ENCODE data around the gene CLIP2. TPM values are rescaled to one million over a fixed set of nuclear protein-coding genes. Genes with fewer than 3 reads are reported as not detected.
"Not testable (repeated sequence)": the region's sequence is repeated elsewhere in the genome, so short reads cannot be mapped to it uniquely, and the experiment has no call there.

The CLIP2 gene
- total RNA-seq, 4 donors from 2014 or later: 9.6 to 23.3 (median 16.4) TPM

- peak; percentile 90 for DNase-seq (ENCODE audit: low spot score)
- TF ChIP-seq, protein P1, sequence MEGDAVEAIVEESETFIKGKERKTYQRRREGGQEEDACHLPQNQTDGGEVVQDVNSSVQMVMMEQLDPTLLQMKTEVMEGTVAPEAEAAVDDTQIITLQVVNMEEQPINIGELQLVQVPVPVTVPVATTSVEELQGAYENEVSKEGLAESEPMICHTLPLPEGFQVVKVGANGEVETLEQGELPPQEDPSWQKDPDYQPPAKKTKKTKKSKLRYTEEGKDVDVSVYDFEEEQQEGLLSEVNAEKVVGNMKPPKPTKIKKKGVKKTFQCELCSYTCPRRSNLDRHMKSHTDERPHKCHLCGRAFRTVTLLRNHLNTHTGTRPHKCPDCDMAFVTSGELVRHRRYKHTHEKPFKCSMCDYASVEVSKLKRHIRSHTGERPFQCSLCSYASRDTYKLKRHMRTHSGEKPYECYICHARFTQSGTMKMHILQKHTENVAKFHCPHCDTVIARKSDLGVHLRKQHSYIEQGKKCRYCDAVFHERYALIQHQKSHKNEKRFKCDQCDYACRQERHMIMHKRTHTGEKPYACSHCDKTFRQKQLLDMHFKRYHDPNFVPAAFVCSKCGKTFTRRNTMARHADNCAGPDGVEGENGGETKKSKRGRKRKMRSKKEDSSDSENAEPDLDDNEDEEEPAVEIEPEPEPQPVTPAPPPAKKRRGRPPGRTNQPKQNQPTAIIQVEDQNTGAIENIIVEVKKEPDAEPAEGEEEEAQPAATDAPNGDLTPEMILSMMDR (IDR thresholded peaks at IDR 0.05): peak in 2 of 3 donors; percentile 87 to 91
- ATAC-seq (ENCODE audit: low FRiP score): peak; percentile 68
Measured at GRCh38 chr7:74401137-74401859, 112.1 kb downstream of the CLIP2 start.

DNA sequence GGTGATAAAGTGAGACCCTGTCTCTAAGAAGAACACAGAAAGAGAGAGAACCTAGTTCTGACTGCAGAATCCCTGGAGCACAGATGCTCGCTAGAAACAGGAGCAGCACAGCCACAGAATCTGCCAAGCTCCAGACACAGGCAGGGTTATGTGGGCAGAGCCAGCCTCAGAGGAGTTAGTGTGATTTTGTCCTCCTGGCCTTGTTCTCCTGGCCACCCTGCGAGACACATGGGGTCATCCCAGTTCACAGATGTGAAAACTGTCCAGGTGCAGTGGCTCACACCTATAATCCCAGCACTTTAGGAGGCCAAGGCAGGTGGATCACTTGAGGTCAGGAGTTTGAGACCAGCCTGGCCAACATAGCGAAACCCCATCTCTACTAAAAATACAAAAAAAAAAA lies 113.5 kb downstream of the CLIP2 start:
- not testable (repeated sequence) for ATAC-seq (ENCODE audit: low FRiP score)

GRCh38 chr7:74403521-74404387 lies 114.5 kb downstream of the CLIP2 start:
- DNase-seq (ENCODE audit: low spot score): no peak
- TF ChIP-seq, protein P1 (IDR thresholded peaks at IDR 0.05): no peak
- no peak for ATAC-seq (ENCODE audit: low FRiP score)

More for the DNA sequence above, 113.5 kb downstream of the CLIP2 start:
- not testable (repeated sequence) for DNase-seq (ENCODE audit: low spot score)

GRCh38 chr7:74404388-74404700 lies 115.1 kb downstream of the CLIP2 start:
- ATAC-seq (ENCODE audit: low FRiP score): no peak
- TF ChIP-seq, protein P1 (IDR thresholded peaks at IDR 0.05): no peak
- no peak for DNase-seq (ENCODE audit: low spot score)

GRCh38 chr7:74404741-74405140 lies 115.5 kb downstream of the CLIP2 start:
- ATAC-seq (ENCODE audit: low FRiP score) (no peak), DNase-seq (ENCODE audit: low spot score) (no peak)
- TF ChIP-seq, protein P1 (IDR thresholded peaks at IDR 0.05): no peak

- DNase-seq (ENCODE audit: low spot score) (no peak), ATAC-seq (ENCODE audit: low FRiP score) (no peak)
- TF ChIP-seq, protein P1 (IDR thresholded peaks at IDR 0.05): no peak
Measured at GRCh38 chr7:74405191-74405898, 116.1 kb downstream of the CLIP2 start.

DNA sequence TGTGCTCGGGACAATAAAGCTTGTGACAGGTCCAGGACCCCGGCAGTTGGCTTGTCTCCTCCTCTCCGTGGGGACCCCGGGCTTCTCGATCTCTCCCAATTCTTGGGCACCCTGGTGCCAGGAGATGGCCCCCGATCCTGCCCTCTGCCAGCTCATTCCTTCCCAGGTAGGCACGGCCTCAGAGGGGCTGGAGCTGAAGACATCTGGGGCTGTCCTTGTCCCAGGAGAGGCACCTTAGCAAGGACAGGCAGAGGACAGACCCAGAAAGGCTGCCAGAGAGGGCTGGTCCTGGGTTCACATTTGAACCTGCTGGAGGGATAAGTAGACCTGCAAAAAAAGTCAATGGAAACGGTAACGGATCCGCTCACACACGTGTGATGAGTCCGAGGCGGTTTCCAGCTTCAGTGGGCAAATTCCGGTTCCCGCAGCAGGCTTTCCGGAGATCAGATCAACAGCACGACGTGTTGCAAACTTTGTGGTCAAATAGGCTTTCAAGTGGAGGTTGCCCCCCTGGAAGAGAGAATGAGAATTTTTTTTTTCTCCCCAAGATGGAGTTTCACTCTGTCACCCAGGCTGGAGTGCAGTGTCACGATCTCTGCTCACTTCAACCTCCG lies 116.8 kb downstream of the CLIP2 start:
- DNase-seq (ENCODE audit: low spot score) (no peak), ATAC-seq (ENCODE audit: low FRiP score) (no peak)
- TF ChIP-seq, protein P1 (IDR thresholded peaks at IDR 0.05): no peak

Data from omental fat pad (tissue), 4 donors.